Astrocyte (in vitro differentiated cells and primary cell): Measurements from ENCODE around the gene CARD18.

Experiments
- CTCF ChIP-seq: IDR thresholded peaks from 2 replicates; pipeline ENCODE4 v1.5.1; 2011; ENCODE audit warnings: low read depth, mild to moderate bottlenecking, inconsistent platforms, low read length, moderate library complexity; ENCODE audit not compliant: insufficient read depth
- EZH2 ChIP-seq: IDR thresholded peaks from 2 replicates; pipeline ENCODE4 v1.6.1; 2012; ENCODE audit warnings: mild to moderate bottlenecking, low read length, inconsistent platforms; ENCODE audit not compliant: insufficient read depth

GRCh38 chr11:105137286-105137685 lies 2.3 kb downstream of the CARD18 start:
- no peak for TF ChIP-seq CTCF
- no peak for TF ChIP-seq EZH2
